ENCODE data around the gene DYNLRB2.

Gene DYNLRB2

DNA sequence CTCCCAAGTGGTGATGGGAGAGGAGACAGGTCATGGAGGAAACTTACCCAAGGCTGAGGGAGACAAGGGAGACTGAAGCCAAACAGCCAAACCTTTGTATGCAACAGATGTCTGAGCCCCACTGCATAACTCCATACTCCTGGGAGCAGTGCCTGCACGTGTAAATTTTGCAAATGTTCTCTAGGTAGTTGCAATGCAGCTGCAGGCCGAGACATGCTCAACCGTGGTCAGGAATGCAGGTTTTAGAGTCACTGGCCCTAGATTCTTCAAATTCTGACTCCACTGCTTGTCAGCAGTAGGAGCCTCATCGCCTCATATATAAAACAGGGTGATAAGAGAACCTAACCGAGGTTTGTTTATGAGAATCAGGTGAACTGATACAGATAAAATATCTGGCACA is 11.5 kb downstream of the DYNLRB2 start:
- no peak for DNase-seq (ENCODE audit: low read depth)

DNA sequence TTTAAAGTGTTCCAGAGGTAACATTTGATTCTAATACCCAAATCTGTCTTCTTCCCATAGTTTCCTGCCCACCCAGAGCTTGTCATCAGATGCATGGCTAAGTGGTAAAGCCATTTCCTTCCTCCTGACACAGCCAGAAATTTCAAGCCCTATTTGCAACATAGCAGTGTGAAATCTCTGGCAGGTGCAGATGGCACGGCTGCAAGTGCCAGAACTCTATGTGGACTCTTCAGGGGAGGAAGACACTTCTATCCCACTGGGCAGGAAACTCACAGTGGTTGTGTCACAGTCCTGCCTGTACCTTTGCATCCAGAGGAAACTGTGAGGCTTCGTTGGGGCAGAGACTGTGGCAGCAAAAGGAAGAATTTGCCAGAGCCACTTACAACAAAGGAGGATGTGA is 13.2 kb downstream of the DYNLRB2 start:
- no peak for DNase-seq (ENCODE audit: low read depth)

DNA sequence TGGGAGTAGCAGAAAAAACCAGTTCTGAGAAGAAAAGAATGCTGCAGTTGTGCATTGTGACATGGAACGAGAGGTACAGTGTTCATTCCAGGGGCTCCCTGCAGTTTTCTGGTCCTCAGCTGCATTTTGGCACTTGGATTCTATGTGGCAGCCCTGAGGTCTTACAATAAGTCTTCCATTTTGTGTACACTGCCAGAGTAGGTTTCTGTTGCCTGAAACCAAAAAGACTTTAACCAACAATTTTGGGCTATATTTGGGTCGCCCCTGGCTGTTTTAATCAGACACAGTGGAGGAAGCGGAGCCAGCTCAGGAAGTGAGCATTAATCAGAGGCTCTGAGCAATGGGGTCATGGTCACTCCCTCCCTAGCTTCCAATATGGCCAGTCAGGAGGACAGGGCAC is 15.7 kb downstream of the DYNLRB2 start:
- DNase-seq (ENCODE audit: low read depth): no peak

DNA sequence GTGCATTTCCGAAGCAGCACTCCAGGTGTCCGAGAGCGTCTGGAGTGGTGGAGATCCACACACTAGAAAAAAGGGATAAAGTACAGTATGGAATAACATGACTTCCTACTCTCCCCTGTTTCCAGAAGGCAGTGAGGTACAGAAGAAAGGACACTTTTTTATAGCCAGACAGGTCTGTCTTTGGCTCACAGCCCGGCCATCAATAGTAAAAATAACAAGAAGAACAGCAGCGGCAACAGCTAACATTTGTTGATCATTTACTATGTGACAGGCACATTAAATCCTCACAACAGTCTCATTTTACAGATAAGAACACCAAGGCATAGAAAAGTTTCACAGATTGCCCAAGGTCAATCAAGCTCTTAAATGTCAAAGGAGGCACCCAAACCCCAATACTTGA is 16.2 kb downstream of the DYNLRB2 start:
- no peak for DNase-seq (ENCODE audit: low read depth)

DNA sequence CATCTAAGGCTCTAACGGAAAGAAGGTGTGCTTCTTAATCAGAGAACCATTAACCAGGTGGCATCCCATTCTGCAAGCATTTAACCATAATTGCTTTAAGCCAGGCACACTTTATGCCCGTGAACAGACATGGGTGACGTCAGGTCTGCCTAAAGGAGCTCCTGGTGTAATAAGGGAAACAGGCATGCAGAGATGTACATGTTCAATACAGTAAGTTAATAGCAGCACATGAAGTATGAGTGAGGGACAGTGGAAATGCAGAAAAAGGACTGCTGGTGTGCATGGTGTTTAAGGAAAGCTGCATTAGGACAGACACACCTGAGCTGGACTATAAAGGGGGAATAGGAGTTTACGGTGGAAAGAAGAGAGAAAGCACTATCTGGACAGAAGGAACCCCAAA is 18.6 kb downstream of the DYNLRB2 start:
- DNase-seq (ENCODE audit: low read depth): no peak

DNA sequence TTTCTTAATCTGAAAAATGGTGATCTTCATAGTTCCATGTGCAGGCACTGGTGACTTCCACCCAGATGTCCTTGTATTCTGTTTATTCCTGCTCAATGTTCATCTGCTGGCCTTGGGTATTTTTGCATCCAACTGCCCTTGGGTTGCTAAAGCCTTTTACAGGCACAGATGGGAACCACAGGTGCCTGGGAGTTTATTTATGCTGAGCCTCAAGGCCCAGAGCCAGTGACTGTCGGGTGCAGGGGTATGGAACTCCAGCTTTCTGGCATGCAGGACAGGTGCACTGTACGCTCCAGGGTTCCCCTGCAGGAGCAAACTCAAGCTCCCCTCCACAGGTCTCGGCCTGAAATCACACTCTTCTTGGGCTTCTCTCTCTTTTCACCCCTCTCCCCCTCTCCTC is 22.3 kb downstream of the DYNLRB2 start:
- no peak for DNase-seq (ENCODE audit: low read depth)

DNA sequence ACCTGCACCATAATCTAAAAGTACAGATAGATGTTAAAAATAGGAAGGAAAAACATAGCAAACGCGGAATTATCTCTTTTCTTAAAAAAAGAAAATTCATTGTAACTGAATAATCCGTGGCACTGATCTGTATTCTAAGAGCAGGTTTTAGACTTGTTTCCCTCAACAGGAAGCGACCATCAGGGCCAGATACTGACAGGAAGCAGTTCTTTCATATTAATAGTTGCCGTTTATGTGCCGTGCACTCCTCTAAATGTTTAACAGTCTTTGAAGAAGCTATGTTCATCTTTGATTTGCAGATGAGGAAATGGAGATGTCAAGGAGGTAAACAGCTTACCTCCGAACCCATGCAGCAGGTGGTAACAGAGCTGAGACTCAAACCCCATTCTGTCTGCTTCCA is 23.6 kb downstream of the DYNLRB2 start:
- DNase-seq (ENCODE audit: low read depth): no peak

DNA sequence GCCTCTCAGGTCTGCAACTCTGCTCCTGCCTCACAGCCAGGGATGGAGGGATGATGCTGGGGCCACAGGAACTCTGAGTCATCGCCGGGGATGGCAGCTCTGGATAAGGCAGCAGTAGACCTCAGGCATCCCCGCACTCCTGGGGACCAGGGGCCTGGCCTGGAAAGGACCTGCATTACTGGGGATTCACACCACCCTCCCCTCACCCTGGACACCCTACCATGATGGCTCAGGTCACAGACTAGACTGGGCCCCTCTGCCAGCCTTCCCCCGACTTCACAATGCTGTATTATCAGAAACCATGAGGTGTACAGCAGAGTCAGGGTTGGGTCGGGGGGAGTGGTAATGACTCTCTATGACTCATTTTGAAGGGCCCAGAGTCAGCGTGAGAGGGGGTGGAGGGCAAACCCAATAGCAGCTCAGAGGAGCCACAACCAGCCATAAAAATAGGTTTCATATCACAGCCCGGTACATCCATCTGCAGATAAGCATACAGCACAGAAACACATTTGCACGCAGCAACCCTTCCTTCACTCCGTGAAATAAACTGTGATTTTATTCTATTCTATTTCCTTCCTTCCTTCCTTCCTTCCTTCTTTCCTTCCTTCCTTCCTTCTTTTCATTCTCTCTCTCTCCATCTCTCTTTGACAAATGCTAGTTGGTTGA is 28.8 kb downstream of the DYNLRB2 start:
- peak; percentile 68 for DNase-seq (ENCODE audit: low read depth)

DNA sequence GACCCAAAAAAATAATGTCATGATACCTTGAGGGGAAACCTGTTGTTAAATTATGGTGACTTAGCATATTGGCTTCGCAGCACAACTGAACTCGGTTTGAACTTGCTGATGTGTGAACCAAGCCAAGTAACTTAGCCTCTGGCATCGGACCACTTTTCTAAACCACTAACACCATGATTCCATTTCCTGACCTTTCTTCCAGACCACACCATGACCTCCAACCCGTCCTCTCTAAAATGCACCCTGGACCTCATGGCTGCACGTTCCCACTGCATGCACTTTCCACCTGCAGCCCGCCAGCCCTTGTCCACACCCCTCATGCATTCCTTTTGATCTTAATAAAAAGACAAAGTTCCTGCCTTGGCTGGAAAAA is 29.3 kb downstream of the DYNLRB2 start:
- no peak for DNase-seq (ENCODE audit: low read depth)

DNA sequence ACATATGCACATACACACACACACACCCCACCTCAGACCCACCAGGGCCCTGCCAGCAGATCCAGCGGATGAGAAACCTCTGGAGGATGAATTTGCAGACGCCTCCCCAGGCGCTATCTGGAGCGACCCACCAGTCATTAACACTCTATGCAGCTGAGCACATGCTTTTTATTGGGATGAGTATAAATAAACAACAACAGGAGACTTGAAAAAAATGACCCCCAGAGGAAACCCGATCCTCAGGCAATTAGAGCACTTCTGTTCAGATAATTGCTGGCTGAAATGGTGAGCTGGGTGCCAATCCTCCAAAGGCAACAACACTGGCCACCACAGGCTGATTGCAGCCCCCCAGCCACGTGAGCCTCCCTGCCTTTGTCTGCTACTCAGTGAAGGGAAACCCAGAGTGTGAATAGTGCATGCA is 32.9 kb downstream of the DYNLRB2 start:
- DNase-seq (ENCODE audit: low read depth): no peak

DNA sequence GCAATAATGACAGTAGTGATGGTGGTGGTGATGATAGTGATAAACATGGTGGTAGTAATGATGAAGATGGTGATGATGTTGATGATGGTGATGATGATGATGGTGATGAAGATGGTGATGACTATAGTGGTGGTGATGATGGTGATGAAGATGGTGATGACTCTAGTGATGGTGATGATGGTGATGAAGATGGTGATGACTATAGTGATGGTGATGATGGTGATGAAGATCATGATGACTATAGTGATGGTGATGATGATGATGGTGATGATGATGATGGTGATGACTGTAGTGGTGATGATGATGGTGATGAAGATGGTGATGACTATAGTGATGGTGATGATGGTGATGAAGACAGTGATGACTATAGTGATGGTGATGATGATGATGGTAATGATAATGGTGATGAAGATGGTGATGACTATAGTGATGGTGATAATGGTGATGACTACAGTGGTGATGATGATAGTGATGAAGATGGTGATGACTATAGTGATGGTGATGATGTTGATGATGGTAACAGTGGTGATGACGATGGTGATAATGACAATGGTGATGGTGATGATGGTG is 35.6 kb downstream of the DYNLRB2 start:
- DNase-seq (ENCODE audit: low read depth): no peak

DNA sequence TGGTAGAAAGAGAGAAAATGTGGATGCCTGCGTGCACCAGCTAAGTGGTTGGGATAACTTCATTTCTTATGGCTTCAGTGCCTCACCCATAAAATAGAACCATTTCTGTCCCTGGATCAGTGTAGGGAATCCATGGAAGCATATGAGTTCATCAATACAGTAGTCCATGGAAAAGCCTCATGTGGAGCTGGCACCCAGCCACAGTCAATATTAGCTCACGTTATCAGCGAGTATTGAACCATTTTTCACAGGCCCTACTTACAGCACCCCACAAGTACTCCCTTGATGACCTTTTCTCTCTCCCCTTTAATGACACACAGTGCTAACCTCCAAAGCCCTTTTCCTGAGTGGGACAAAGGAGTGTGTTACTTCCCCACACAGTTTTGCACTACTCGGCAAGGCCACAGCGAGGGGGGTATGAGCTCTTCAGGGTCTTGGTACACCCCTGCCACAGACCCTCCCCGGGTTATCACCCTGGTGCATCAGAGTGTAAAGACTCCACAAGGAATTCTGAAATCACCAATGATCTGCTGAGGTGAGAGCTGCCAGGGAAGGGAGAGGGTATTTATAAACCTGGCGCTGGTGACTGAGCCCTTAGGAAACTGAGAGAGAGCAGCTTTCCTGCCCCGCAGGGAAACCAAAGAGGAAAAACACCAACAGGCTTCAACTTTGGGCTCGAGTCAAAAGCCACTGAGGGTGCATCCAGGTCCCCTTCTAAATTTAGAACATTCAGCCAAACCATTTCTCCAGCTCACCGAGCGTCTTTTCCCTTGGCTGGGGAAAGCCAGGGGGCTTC is 36.9 kb downstream of the DYNLRB2 start:
- no peak for DNase-seq (ENCODE audit: low read depth)

DNA sequence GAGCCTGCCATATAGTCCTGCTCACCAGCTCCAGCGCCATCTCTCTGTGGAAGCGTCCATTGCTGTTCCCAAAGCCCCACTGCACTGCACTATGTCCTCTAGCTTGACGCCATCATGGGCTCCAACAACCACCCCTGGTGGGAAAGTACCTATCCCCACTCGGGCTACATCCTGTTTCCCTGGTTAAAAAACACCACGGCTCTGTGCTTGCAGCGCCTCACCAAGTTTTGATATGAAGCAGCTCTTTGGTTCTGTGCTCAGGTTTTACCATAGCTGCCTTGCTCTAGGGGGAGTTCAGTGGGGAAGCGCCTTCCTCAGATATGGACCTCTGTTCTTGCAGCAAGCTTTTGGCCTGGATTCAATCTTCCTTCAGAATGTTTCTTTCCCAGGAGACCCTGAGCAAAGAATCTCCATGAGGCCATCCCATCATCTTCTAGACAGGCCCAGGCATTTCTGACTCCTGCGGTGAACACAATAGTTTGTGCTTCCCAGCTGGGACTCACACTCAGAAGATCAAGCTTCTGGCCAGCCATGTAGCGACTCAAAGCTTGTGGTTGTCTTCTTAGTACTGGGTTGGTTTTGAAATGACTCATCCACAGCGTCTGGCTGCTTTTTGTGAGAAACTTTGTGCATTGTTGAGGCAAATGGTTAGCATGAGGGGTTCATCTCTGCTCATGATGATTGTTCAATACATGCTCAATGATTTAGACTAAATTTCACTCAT is 39.5 kb downstream of the DYNLRB2 start:
- DNase-seq (ENCODE audit: low read depth): peak; percentile 42

DNA sequence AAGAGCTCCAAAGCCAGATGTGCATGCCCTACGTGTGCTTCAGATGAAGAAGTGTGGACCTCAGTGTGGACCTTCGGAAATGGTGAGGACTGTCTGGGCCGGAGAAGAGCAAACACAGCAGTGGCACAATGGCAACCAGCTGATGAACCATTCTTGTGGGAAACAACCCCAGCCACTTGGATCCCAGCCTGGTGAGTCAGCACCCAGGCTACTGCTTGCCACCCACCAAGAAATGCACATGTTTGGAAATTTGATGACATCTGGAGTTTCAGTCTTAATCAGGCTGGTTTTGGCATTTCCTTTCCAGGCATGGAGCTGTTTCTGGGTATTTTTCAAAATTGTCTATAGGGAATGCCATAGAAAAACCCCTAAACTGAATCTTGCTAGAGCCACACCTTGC is 42.7 kb downstream of the DYNLRB2 start:
- no peak for DNase-seq (ENCODE audit: low read depth)

DNA sequence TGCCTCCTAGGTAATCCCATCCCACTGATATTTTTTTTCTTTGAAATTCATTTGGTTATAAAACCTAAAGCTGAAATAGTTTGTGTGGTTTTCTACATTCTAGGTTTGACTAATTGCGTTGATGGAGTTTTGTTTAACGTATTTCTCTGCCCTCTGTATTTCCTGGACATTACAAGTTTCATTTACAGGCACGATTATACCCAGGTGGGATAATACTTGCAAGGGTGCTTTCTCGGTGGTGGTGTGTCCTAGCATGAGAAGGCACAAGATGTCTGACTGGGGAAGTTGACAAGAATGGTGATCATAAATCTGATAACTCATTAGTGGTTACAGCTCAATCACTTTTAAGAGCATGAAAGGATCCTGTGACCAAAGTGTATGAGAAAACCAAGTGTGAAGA is 45.0 kb downstream of the DYNLRB2 start:
- no peak for DNase-seq (ENCODE audit: low read depth)

DNA sequence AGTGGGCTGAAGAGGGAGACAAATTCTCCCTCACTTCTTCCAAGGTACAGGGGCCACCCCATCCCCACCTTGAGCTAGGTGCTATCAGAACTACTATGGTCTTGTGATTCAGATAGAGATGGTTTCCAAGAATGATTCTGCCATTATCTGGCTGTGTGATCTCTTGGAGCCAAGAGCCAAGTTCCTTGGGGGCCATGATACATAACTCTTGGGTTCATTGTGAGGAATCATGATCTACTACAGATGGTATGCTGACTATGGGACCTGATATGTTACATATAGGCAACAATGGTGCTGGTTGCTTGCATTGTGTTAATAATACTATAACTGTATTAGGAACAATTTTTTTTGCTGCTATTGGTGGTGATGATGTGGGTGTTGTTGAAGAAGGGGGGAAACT is 45.7 kb downstream of the DYNLRB2 start:
- no peak for DNase-seq (ENCODE audit: low read depth)

DNA sequence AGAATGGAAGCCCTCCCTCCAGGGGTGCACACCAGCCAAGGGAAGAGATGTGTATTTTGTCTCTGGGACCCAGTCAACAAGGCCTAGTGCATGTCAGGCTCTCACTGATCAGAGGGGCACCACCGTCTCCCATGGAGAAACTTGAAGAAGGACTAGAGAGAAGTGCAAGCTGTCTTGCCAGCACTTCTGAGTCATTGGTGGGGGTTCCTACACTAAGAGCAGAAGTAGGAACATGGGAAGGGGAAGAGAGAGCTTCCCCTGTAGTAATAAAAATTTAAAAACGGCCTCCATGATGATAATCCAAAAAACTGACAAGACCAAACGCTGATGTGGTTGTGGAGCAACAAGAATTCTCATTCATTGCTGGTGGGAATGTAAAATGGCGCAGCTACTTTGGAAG is 46.3 kb downstream of the DYNLRB2 start:
- no peak for DNase-seq (ENCODE audit: low read depth)

DNA sequence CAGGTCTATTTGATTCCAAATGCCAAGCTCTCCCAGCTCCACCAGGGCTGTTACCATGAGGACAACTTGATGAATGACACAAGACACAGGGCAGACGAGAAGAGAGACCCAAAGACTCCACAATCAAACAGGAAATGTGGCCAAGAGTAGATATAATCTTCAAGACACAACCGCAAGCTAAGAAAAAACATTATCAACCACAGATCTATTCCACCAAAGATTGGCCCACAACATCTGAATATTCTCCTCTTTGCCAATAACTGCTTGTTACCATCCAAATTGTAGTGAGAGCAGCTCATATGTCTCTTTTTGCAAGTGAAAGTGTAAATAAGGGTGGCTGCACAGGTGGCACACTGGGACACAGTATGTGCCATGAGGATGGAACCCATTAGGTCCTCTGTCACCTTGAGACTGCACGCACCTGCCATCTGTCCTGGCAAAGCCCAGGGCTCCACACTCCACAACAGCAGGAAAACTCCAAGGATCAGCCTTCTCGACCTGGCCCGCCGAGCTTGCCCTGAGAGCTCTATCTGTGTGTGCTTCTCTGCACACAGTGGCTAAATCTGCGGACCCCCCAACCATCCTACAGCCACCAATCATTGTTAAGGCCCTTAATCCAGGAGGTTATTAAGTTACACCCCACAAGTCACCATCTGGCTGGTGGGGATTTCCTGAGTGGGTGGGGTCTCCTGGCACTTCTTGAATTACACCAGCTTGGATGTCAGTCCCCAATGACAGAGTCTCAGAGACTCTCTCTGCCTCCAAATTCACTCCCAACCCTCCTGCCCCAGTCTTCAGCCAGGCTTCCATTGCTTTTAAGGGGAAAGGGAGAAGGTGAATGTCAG is 50.5 kb downstream of the DYNLRB2 start:
- DNase-seq (ENCODE audit: low read depth): no peak

DNA sequence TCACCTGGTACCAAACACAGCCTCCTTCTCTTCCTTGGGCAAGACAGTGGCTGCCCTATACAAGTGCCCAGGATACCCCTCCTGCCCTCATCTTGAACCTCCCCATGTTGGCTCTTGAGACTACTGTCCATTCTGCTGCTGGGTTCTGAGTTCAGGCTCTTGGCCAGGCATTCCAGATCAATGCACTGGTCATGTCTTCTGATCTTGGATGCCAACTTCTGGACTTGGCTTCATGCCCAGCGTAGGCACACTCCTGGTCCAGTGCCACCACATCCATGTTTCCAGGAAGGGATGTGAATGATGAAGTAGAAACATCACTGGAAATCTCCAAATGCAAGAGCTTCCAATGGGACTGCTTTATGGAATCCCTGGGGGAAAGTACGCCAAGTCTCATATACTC is 51.5 kb downstream of the DYNLRB2 start:
- no peak for DNase-seq (ENCODE audit: low read depth)

DNA sequence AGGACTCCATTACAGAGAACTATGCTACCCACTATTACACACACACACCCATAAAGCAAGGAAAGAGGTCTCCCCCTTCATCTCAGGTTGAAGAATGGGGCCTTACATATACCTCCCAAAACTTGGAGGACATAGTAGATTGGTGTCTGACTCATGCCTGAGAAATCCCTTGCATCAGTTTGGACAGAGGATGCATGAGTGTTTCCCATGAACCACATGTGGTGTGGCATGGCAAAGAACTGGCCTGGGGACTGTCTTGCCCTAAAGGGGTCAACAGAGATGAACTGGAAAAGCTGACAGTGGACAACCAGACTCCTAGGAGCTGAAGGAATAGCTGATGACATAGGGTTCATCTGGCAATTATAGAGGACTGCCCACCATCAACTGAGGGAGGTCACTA is 54.0 kb downstream of the DYNLRB2 start:
- DNase-seq (ENCODE audit: low read depth): no peak

DNA sequence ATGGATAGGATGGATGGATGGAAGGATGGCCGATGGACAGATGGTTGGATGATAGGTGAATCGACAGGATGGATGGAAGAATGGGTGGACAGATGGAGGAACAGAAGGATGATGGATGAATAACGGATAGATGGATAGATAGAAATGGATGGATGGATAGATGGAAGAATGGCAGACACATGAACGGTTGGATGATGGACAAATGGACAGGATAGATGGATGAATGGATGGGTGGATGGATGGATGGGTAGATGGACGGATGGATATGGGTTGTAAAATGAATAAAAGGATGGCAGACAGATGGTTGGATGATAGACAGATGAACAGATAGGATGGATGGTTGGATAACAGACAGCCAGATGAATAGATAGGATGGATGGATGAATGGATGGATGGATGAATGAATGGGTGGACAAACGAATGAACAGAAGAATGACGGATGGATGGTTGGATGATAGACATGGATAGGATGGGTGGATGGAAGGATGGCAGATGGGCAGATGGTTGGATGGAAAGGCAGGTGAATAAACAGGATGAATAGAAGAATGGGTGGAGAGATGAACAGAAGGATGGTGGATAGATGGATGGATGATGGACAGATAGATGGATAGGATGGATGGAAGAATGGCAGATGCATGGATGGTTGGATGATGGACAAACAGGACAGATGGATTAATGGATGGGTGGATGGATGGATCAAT is 55.9 kb downstream of the DYNLRB2 start:
- DNase-seq (ENCODE audit: low read depth): no peak

Measured in activated gamma-delta T cell treated with anti-CD3 and anti-CD28 coated beads, Interleukin-2, amount 50 U/mL, for 16 hours (primary cell).